ENCODE results near the gene RPTOR.

The RPTOR gene

GRCh38 chr17:80771612-80772005, 227.0 kb downstream of the RPTOR start:
- no peak for TF ChIP-seq CTCF (IDR thresholded peaks at IDR 0.05; ENCODE audit: low read depth, low read length, missing control alignments)
- no peak for DNase-seq
- Histone ChIP-seq H3K4me3 (ENCODE audit: low read depth, low read length) (no peak overlapping the region), H3K36me3 (replicated peaks) (no peaks in the 10 kb centered on the region), H3K27me3 (replicated peaks) (no peaks in the 10 kb centered on the region), H3K27ac (no peak overlapping the region)
- in situ Hi-C loops (cut with HindIII; ENCODE audit: low pct_ligation_motif_present, low sequenced_read_pairs), result no loop called here

GRCh38 chr17:80772906-80773242, 228.2 kb downstream of the RPTOR start:
- H3K27me3 ChIP-seq (replicated peaks), result no peaks in the 10 kb centered on the region
- in situ Hi-C loops (cut with HindIII; ENCODE audit: low pct_ligation_motif_present, low sequenced_read_pairs), result no loop called here
- no peak for DNase-seq
- H3K27ac ChIP-seq, result no peak overlapping the region
- no peak overlapping the region for H3K4me3 ChIP-seq (ENCODE audit: low read depth, low read length)
- H3K36me3 ChIP-seq (replicated peaks), result no peaks in the 10 kb centered on the region
- TF ChIP-seq CTCF (IDR thresholded peaks at IDR 0.05; ENCODE audit: low read depth, low read length, missing control alignments), result no peak

GRCh38 chr17:80773243-80773991, 228.8 kb downstream of the RPTOR start:
- no peaks in the 10 kb centered on the region for H3K36me3 ChIP-seq (replicated peaks)
- no peak for DNase-seq
- no peak overlapping the region for H3K4me3 ChIP-seq (ENCODE audit: low read depth, low read length)
- in situ Hi-C loops (cut with HindIII; ENCODE audit: low pct_ligation_motif_present, low sequenced_read_pairs), result no loop called here
- no peaks in the 10 kb centered on the region for H3K27me3 ChIP-seq (replicated peaks)
- TF ChIP-seq CTCF (IDR thresholded peaks at IDR 0.05; ENCODE audit: low read depth, low read length, missing control alignments), result no peak
- no peak overlapping the region for H3K27ac ChIP-seq

- H3K27ac ChIP-seq, result no peak overlapping the region
- H3K4me3 ChIP-seq (ENCODE audit: low read depth, low read length), result no peak overlapping the region
- H3K36me3 ChIP-seq (replicated peaks), result no peaks in the 10 kb centered on the region
- TF ChIP-seq CTCF (IDR thresholded peaks at IDR 0.05; ENCODE audit: low read depth, low read length, missing control alignments), result no peak
- no peak for DNase-seq
- in situ Hi-C loops (cut with HindIII; ENCODE audit: low pct_ligation_motif_present, low sequenced_read_pairs), result no loop called here
- H3K27me3 ChIP-seq (replicated peaks), result no peaks in the 10 kb centered on the region
These were observed 229.5 kb downstream of the RPTOR start for GRCh38 chr17:80774146-80774545.

- in situ Hi-C loops (cut with HindIII; ENCODE audit: low pct_ligation_motif_present, low sequenced_read_pairs), result no loop called here
- H3K4me3 ChIP-seq (ENCODE audit: low read depth, low read length), result no peak overlapping the region
These were observed 230.1 kb downstream of the RPTOR start for GRCh38 chr17:80774643-80775281.

More at GRCh38 chr17:80774643-80775281, 230.1 kb downstream of the RPTOR start:
- no peak for TF ChIP-seq CTCF (IDR thresholded peaks at IDR 0.05; ENCODE audit: low read depth, low read length, missing control alignments)
- H3K27ac ChIP-seq, result no peak overlapping the region
- H3K36me3 ChIP-seq (replicated peaks), result no peaks in the 10 kb centered on the region
- DNase-seq, result no peak
- H3K27me3 ChIP-seq (replicated peaks), result no peaks in the 10 kb centered on the region
